HG03108 (cell line): ENCODE results near the gene NDUFAF2.

Source experiments
- ATAC-seq: cut with Tn5 transposase; IDR thresholded peaks from one replicate; pipeline ENCODE4 v1.9.1; 2021; ENCODE audit warnings: moderate library complexity; ENCODE audit not compliant: unreplicated experiment

The NDUFAF2 gene

GRCh38 chr5:61114441-61114840 lies 169.4 kb downstream of the NDUFAF2 start:
- ATAC-seq = no peak

GRCh38 chr5:61115968-61116367 lies 171.0 kb downstream of the NDUFAF2 start:
- ATAC-seq = no peak

DNA sequence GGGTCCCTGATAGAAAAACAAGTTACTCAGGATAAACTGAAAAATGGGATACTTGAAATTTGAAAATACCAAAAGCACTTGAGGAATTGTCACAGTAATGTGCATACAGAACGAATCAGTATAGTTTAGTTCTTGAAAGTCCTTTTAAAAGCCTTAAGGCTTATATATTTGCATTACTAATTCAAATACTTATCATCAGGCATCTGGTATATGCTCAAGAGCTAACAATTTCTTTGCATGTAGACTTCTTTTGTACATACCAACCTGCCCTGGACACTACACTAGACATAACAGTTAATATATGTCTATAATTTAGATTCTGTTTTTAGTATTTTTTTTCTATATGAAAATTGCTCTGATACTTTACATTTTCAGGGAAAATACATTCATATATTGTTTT lies 174.1 kb downstream of the NDUFAF2 start:
- no peak for ATAC-seq

DNA sequence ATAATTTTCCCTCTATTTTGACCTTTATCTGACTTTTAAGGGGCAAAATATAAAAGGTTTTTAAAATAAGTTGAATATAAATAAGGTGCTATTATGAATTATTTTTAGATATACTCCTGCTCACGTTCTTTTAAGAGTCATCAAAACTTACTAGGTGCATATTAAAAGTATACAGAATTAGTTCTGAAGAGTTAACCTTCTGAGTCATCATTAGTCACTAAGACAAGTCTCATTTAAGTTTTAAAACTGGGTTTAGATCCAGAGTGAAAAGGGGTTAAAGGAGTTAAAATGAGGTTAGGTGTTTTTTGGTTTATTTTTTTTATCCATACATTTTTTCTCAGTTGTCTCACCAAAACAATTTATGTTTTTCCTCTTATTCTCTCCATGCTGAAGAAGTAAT lies 175.5 kb downstream of the NDUFAF2 start:
- no peak for ATAC-seq

GRCh38 chr5:61123145-61123544 lies 178.1 kb downstream of the NDUFAF2 start:
- ATAC-seq = no peak

DNA sequence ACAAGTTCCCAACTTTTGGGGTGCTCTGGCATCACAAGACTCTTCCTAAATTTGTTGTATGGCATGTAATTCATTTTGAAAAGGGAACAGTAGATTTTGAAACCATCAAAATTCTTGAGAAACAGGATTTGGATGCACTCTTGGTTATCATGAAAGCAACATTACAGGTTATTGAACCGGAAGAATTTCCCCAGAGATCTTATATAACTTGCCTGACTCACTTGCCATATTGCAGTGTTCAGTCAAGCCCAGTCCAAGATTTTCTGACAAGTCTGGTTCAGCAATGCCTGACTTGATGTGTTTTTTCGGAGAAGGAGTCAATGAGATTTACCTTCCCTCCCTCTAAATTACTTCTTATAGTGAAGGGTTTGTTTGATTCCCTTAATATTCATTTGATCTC lies 185.3 kb downstream of the NDUFAF2 start:
- ATAC-seq = no peak

GRCh38 chr5:61132559-61132958 lies 187.6 kb downstream of the NDUFAF2 start:
- no peak for ATAC-seq

DNA sequence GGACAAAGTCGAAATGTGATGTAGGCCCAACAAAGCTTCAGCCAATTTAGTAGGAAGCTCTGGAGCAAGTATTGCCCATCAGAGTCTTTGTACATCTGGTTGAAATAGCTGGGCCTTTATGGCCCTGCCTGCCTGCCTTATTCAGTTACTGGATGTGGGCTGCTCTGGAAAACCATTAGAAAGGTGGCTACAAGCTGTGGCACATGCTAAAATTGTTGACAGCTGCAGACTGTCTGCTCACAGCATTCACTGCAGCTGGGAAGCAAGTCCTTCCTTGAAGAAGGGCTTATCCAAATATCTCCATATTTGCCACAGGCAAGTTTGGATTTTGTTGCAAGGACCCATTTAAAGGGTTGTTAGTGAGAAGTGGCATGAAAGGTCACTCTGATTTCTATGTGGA lies 192.8 kb downstream of the NDUFAF2 start:
- ATAC-seq = no peak

GRCh38 chr5:61139094-61139873 lies 194.3 kb downstream of the NDUFAF2 start:
- ATAC-seq = no peak

- no peak for ATAC-seq
These were observed 194.9 kb downstream of the NDUFAF2 start for GRCh38 chr5:61139931-61140330.

DNA sequence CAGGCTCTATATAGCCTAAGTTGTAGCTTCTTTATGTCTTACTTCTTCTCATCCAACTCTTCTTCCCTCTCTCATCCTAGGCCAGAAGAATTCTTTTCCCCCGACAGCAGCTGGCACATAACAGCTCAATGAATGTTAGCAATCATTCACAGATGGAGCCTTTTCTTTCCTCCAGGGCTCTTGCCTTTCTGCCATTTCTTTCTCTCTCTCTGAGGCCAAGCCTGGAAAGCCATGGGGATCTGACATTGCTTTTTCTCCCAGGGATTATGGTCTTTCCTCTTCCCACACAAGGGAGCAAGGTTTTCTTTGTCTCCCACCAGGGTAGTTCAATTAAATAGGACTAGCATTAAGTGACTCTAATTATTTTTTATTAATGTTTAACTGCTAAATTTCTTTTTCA lies 196.8 kb downstream of the NDUFAF2 start:
- no peak for ATAC-seq

DNA sequence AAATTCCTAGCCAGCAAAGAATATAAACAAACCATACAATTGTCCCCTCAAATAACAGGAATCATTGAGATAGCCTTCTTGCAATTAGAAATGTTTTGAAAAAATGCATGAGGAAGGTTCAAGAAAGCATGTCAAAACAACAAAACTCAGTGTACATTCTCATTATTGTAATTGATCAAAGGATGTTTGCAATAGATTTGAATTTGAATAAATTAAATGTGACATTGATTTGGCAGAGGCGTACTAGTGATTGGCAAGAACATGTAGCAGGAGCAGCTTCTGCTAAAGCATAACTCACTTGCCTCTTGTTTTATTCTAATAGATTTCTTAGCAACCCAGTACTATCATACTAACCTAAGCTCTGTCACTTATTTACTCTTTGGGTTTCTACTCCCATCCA lies 197.4 kb downstream of the NDUFAF2 start:
- no peak for ATAC-seq

- ATAC-seq = no peak
These were observed 197.8 kb downstream of the NDUFAF2 start for GRCh38 chr5:61142811-61143210.

DNA sequence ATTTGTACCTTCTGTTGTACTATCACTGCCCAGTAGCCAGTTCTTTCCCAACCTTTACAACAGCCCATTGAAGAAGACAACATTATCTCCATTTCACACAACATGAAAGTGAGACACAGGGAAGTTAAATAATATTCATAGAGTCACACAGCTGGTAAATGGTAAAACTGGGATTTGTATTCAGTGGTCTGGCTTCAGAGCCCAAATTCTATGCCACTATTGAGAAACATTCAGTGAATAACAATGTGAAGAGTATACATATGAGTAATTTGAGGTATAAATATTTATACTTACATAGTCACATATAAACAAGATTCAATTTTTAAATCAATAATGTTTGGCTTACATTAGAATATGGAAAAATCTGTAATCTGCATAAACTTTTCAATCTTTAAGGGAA lies 203.5 kb downstream of the NDUFAF2 start:
- ATAC-seq = no peak

- no peak for ATAC-seq
These were observed 206.9 kb downstream of the NDUFAF2 start for GRCh38 chr5:61151893-61152292.

- no peak for ATAC-seq
These were observed 214.1 kb downstream of the NDUFAF2 start for GRCh38 chr5:61159070-61159469.

- no peak for ATAC-seq
These were observed 214.8 kb downstream of the NDUFAF2 start for GRCh38 chr5:61159836-61160235.

DNA sequence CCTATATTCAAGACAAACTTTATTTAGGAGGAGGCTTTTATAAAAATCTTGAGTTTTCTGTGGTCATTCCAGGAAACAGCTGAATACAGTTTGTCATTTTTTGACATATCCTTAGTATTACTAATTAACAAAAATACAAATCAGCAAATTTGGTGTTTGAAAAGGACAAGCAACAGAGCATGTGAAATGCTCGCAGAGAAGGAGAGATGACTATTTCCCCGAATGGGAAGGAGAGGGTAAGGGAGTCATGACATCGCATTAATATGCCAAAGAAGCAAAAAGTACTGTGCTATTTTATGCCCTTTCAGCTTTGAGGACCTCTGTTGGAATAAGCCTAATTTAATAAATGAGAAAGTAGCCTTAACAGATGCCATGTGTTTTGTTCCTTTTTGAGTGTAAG lies 215.5 kb downstream of the NDUFAF2 start:
- no peak for ATAC-seq

- ATAC-seq = peak; percentile 96
These were observed 217.2 kb downstream of the NDUFAF2 start, which contains the start of gene SMIM15 for GRCh38 chr5:61162010-61162831. TSS of gene SMIM15 (minus strand) at chr5:61162468. CDS start at chr5:61160171, 2,297 bp downstream.

GRCh38 chr5:61162832-61163567 lies 218.0 kb downstream of the NDUFAF2 start:
- no peak for ATAC-seq

DNA sequence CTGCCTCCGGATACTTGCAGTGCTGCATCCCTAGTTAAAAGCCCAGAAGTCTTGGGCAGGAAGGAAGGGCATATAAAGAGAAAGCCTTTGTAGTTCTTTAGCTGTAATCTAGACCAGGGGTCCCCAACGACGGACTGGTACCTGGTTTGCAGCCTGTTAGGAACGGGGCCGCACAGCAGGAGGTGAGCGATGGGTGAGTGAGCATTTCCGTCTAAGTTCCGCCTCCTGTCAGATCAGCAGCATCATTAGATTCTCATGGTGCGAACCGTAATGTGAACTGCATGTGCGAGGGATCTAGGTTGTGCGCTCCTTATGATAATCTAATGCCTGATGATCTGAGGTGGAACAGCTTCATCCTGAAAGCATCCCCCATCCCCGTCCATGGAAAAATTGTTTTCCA lies 218.9 kb downstream of the NDUFAF2 start:
- no peak for ATAC-seq
